Calu3 (cell line): ENCODE results near the gene ZNF267. TPM values are rescaled to one million over a fixed set of nuclear protein-coding genes. Genes with fewer than 3 reads are reported as not detected.
"Not testable (repeated sequence)": the region's sequence is repeated elsewhere in the genome, so short reads cannot be mapped to it uniquely, and the experiment has no call there.

Experiments
- BruUV-seq: library from RNA; stranded (reverse); fragments of 400-500 nt; replicated peaks from 2 replicates; lab custom pipeline; 2021; lab: Mats Ljungman, UMichigan
- CTCF ChIA-PET: fragments of 300-600 bp; sonication (Branson Sonifier 250); formaldehyde crosslinking; loops from one replicate; lab custom pipeline; 2022; ENCODE audit warnings: antibody characterized with exemption; lab: Charles Lee
- DNase-seq: peaks from one replicate; pipeline ENCODE4 v3.0.0; 2022
- H3K27ac Mint-ChIP-seq: one replicate; pipeline ENCODE4 v1.8.0; 2022; ENCODE audit warnings: mixed read lengths; ENCODE audit not compliant: unreplicated experiment
- H3K27me3 Mint-ChIP-seq: one replicate; pipeline ENCODE4 v1.8.0; 2022; ENCODE audit warnings: mixed read lengths; ENCODE audit not compliant: unreplicated experiment
- H3K36me3 Mint-ChIP-seq: one replicate; pipeline ENCODE4 v1.8.0; 2022; ENCODE audit warnings: mild to moderate bottlenecking, moderate library complexity, mixed read lengths; ENCODE audit not compliant: insufficient read depth, unreplicated experiment
- H3K4me1 Mint-ChIP-seq: one replicate; pipeline ENCODE4 v1.8.0; 2022; ENCODE audit warnings: mild to moderate bottlenecking, low read depth, mixed read lengths; ENCODE audit not compliant: unreplicated experiment
- H3K4me3 Mint-ChIP-seq: one replicate; pipeline ENCODE4 v1.8.0; 2022; ENCODE audit warnings: mild to moderate bottlenecking, low read depth, moderate library complexity, mixed read lengths; ENCODE audit not compliant: unreplicated experiment
- H3K9me3 Mint-ChIP-seq: one replicate; pipeline ENCODE4 v1.8.0; 2022; ENCODE audit warnings: low read depth, mixed read lengths; ENCODE audit not compliant: unreplicated experiment
- CTCF ChIP-seq: fragments of 200-600 bp; IDR thresholded peaks from one replicate; pipeline ENCODE4 v1.8.0; 2022; ENCODE audit warnings: antibody characterized with exemption; ENCODE audit not compliant: unreplicated experiment
- intact Hi-C: fragments of 100-400 bp; cut with micrococcal nuclease; formaldehyde crosslinking; loops from one replicate; pipeline ENCODE4 v1.10.0; 2022; ENCODE audit not compliant: unreplicated experiment
- total RNA-seq: library from RNA; stranded (reverse); gene quantifications from 2 replicates; pipeline ENCODE4 v1.2.3, GENCODE V29; 2022

Gene ZNF267
- total RNA-seq, 1 experiment from 2014 or later: 31.3 TPM

- Mint-ChIP-seq H3K36me3 (peaks cover 83% of the 10 kb centered on the region), H3K27me3 (no peaks in the 10 kb centered on the region), H3K4me3 (no peak overlapping the region), H3K27ac (no peak overlapping the region), H3K9me3 (peaks cover 7% of the 10 kb centered on the region), H3K4me1 (peaks cover 14% of the 10 kb centered on the region)
- TSS peak; percentile 93 for BruUV-seq
- CTCF ChIA-PET: no interaction called here
- intact Hi-C loops: no loop called here
- TF ChIP-seq CTCF: no peak
- DNase-seq: peak; percentile 23
These were observed 6.8 kb downstream of the ZNF267 start for GRCh38 chr16:31880322-31880979.

DNA sequence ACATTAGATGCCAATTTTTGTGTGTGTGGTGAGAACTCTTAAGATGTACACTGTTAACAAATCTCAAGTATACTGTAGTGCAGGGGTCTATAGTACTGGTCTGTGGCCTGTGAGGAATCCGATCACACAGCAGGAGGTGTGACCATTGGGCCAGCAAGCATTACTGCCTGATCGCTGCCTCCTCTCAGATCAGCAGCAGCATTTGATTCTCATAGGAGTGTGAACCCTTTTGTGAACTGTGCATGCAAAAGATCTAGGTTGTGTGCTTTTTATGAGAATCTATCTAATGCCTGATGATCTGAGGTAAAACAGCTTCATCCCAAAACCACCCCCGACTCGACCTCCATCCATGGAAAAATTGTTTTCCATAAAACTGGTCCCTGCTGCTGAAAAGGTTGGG, 12.6 kb downstream of the ZNF267 start:
- no peaks in the 10 kb centered on the region for H3K4me1 Mint-ChIP-seq
- H3K27me3 Mint-ChIP-seq: no peaks in the 10 kb centered on the region
- peaks cover 5% of the 10 kb centered on the region for H3K9me3 Mint-ChIP-seq
- intact Hi-C loops: no loop called here
- peaks cover 77% of the 10 kb centered on the region for H3K36me3 Mint-ChIP-seq
- no peak overlapping the region for H3K27ac Mint-ChIP-seq
- CTCF ChIA-PET: no interaction called here
- BruUV-seq: no TSS peak
- no peak for TF ChIP-seq CTCF
- no peak overlapping the region for H3K4me3 Mint-ChIP-seq
- DNase-seq: no peak

DNA sequence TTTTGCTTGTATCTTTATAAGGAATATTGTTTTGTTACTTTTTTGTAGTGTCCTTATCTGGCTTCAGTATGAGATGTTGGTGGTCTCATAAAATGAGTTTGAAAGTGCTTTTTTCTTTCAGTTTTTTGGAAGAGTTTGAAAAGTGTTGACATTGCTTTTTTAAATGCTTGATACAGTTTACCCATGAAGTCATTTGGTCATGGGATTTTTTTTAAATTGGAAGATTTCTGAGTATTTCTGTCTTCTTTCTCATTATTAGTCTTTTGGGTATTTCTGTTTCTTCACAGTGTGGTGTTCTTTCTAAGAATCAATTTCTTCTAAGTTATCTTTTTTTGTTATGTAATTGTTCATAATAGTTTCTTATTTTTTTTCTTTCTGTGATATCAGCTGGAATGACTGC, 15.1 kb downstream of the ZNF267 start:
- Mint-ChIP-seq H3K4me1 (no peaks in the 10 kb centered on the region), H3K9me3 (peaks cover 13% of the 10 kb centered on the region), H3K36me3 (peaks cover 89% of the 10 kb centered on the region), H3K4me3 (no peak overlapping the region), H3K27ac (no peak overlapping the region), H3K27me3 (no peaks in the 10 kb centered on the region)
- CTCF ChIA-PET: no interaction called here
- no TSS peak for BruUV-seq
- intact Hi-C loops: no loop called here
- no peak for TF ChIP-seq CTCF
- DNase-seq: no peak

DNA sequence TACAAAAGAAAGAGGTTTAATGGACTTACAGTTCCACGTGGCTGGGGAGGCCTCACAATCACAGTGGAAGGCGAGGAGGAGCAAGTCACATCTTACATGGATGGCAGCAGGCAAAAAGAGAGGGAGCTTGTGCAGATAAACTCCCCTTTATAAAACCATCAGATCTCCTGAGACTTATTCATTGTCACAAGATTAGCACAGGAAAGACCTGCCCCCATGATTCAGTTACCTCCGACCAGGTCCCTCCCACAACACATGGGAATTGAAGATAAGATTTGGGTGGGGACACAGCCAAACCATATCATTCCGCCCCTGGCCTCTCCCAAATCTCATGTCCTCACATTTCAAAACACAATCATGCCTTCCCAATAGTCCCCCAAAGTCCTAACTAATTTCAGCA, 18.5 kb downstream of the ZNF267 start:
- intact Hi-C loops, BruUV-seq, H3K27me3 Mint-ChIP-seq, CTCF ChIA-PET, DNase-seq, H3K4me1 Mint-ChIP-seq, H3K4me3 Mint-ChIP-seq: not testable (repeated sequence)
- Mint-ChIP-seq H3K36me3 (peaks cover 89% of the 10 kb centered on the region), H3K27ac (peak overlapping the region; percentile 65), H3K9me3 (peaks cover 24% of the 10 kb centered on the region)

- CTCF ChIA-PET: interaction anchor here (0.7 kb wide), 1 partner anchor 16 kb away, joined by 3 read pairs; no protein-coding TSS in a partner anchor
- Mint-ChIP-seq H3K27ac (no peak overlapping the region), H3K9me3 (peaks cover 32% of the 10 kb centered on the region), H3K4me1 (no peaks in the 10 kb centered on the region), H3K36me3 (peaks cover 78% of the 10 kb centered on the region), H3K27me3 (no peaks in the 10 kb centered on the region), H3K4me3 (no peak overlapping the region)
- no peak for TF ChIP-seq CTCF
- intact Hi-C loops: no loop called here
- no peak for DNase-seq
- BruUV-seq: no TSS peak
These were observed 20.2 kb downstream of the ZNF267 start for GRCh38 chr16:31893824-31894223.
